Measurements from ENCODE around the gene PPIL6. TPM values are rescaled to one million over a fixed set of nuclear protein-coding genes. Genes with fewer than 3 reads are reported as not detected.
"Not testable (repeated sequence)": the region's sequence is repeated elsewhere in the genome, so short reads cannot be mapped to it uniquely, and the experiment has no call there.

PPIL6 gene
- total RNA-seq, 1 experiment from 2014 or later, result 2.8 TPM

DNA sequence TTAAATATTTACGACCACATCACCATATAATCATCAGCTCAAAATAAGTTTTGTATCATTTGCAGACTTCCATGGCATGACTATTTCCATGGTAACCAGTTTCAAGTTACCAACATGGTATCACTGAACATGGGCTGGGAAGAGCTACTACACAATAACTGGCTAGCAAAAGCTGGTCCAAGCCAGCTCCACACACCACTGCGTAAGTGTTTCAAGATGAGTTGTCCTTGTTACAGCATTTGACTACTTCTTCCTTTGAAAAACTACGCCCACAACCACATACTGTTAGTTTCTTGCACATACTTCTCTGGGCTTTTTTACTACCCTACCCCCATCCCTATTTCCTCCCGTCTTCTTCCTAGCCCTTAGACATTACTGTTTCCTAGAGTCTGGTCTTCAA lies 66.7 kb downstream of the PPIL6 start:
- in situ Hi-C loops (cut with HindIII; ENCODE audit: low sequenced_read_pairs), result no loop called here
- no peak for DNase-seq (ENCODE audit: low spot score)

DNA sequence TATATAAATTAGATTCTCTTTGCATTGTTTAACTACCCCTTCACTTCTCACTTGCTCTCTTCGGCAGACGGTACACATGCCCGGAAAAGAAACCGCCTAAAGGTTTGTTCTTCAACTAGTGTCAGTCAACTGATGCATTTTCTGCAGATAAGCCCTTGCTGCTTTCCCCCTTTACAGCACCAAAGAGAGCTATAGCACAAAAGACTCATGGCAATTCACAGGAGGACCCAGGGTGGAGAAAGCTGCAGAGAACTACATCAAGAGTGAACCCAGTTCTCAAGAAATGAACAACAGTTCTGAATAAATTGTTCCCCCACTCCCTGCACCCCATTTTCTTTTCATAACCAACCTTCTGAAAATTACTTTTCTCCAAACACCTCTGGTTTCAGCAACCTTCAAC lies 67.1 kb downstream of the PPIL6 start:
- no peak for DNase-seq (ENCODE audit: low spot score)
- in situ Hi-C loops (cut with HindIII; ENCODE audit: low sequenced_read_pairs), result no loop called here

DNA sequence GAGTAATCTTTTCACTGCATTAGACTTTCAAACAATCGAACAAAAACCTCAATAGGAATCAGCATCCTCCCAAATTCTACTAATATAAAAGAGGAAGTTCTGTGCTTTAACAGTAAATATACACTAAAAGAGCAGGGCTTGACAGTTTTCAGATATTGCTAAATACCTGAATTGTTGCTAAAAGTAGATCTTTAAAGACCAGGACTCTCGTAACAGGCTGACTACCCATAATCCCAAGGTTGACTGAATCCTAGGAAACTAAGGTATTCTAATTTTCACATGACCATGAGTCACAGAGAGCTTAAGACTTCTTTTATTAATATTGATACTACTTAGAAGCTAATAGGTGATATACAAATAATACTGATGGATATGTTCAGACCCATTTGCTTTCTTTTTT lies 68.3 kb downstream of the PPIL6 start:
- DNase-seq (ENCODE audit: low spot score), result no peak
- in situ Hi-C loops (cut with HindIII; ENCODE audit: low sequenced_read_pairs), result no loop called here

DNA sequence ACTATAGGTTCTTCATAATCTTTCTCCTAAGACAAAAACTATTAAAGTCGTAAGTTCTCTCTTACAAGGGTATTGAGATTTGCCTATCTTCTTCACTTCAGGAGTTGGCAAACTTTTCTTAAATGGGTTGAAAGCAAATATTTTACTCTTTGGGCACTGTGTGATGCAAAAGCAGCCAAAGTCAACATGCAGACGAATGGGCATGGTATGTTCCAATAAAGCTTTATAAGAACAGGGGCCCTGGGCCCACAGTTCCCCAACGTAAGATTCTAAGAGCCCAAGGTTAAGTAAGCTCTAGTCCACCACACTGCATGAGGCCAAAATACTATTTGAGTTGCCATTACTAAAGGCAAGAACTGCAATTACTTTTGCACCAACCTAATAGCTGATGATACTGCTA lies 69.6 kb downstream of the PPIL6 start:
- no peak for DNase-seq (ENCODE audit: low spot score)

DNA sequence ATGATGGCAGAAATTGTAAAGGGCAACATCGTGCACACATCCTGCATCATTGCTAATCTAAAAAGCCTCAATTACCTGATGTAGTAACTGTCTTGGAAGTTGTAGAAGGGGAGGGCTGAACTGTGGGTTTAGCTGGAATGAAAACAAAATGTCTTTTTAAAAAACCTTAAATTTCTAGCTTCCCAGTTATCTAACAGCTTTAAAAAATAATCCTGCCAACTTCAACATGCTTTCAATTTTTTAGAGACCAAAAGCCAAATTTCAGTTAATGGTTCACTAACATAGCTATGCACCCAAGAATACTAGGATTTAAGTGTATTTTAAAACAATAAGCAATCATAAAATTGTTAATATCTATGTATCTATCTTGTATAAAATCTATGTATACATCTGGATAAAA lies 70.1 kb downstream of the PPIL6 start:
- in situ Hi-C loops (cut with HindIII; ENCODE audit: low sequenced_read_pairs), result no loop called here
- no peak for DNase-seq (ENCODE audit: low spot score)

More for the DNA sequence above, 69.6 kb downstream of the PPIL6 start:
- in situ Hi-C loops (cut with HindIII; ENCODE audit: low sequenced_read_pairs), result no loop called here

DNA sequence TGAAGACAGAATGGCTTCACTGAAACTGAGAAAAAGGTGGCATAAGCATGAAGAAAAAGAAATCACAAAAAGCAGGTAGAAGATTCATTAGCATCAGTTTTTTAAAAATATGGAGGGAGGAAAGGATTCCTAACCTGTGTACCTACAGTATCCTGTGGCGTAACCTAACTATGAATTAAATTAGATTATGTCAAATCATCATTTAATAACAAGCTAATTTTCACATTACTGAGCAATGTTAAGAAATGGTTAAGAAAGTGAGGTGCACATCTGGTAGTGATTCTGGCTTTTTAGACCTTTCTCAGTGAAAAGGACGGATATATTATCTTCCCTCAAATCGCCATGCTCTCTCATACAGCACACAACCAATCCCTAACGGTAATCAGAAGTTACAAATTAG lies 70.7 kb downstream of the PPIL6 start:
- no peak for DNase-seq (ENCODE audit: low spot score)
- in situ Hi-C loops (cut with HindIII; ENCODE audit: low sequenced_read_pairs), result no loop called here

DNA sequence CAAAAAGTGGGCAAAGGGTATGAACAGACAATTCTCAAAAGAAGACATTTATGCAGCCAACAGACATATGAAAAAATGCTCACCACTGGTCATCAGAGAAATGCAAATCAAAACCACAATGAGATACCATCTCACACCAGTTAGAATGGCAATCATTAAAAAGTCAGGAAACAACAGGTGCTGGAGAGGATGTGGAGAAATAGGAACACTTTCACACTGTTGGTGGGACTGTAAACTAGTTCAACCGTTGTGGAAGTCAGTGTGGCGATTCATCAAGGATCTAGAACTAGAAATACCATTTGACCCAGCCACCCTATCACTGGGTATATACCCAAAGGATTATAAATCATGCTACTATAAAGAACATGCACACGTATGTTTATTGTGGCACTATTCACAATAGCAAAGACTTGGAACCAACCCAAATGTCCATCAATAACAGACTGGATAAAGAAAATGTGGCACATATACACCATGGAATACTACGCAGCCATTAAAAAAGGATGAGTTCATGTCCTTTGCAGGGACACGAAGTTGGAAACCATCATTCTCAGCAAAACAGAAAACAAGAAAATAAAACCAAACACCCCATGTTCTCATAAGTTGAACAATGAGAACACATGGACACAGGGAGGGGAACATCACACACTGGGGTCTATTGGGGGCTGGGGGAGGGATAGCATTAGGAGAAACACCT lies 75.9 kb downstream of the PPIL6 start:
- in situ Hi-C loops (cut with HindIII; ENCODE audit: low sequenced_read_pairs), result not testable (repeated sequence)

DNA sequence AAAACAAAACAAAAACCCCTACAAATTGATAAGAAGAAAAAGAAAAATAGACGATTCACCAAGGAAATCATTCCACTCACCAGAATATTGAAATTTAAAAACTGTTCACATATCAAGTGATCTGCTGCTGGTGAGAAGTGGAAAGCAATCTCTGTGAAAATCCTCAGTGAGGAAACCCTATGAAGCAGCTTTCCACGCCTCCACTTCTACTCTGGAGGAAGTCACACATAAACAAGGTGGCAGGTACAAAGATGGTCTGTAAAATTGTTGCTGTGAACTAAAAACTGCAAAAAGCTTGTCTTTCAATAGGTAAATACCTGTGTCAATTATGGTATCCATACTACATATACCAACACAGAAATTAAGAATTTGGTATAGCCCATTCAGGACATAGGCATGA lies 76.7 kb downstream of the PPIL6 start:
- no peak for DNase-seq (ENCODE audit: low spot score)
- in situ Hi-C loops (cut with HindIII; ENCODE audit: low sequenced_read_pairs), result no loop called here

More for the DNA sequence above, 75.9 kb downstream of the PPIL6 start:
- DNase-seq (ENCODE audit: low spot score), result not testable (repeated sequence)

DNA sequence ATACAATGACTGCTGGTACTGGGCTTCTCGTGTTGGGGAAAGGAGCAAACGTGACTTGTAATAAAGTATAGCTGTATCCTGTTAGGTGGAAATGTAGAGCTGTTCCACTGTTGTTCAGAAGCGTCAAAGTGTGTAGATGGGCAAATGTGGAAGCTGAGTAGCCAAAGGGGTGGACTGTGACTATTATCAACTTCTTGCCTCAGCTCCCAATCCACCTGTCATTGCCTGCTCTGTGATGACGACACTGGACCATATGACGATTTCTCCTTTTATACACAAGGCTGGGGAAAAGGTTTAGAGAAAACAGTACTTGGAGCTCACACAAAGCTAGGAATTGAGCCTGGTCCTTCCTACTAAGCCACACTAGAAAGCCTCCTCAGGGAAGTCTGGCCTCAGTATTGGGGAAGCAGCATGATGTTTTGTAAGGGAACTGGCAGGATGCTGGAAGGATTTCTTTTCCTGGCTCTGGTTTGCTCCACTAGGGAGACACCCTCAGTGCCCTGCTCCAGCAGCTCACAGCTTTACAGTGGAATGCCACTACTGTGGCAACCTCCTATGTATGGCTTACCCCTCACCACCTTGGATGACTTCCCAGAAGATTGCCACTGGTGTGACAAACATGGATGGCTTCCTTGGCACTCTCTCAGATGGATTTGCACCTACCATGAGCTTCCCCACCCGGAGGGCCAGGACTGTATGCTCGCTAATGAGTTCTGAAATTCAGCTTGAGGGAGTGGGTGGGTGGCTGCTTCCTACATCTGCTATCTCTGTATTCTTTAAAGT lies 78.1 kb downstream of the PPIL6 start:
- peak; percentile 15 for DNase-seq (ENCODE audit: low spot score)
- in situ Hi-C loops (cut with HindIII; ENCODE audit: low sequenced_read_pairs), result no loop called here

DNA sequence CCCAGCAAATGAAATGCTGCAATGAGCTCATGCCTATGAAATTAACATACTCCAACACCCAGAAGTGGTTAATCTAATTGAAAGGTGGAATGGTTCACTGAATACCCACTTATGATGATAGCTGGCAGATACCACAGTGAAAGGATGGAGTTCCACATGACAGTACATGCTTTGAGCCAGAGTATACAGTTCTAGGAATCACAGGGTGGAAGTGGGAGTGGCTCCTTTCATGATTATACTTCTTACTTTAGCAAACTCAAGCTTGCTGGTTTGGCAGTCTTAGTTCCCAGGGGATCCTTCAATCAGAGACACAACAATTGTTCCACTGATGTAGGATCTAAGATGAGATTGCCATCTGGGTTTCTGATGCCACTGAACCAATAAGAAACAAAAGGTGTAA lies 79.6 kb downstream of the PPIL6 start:
- no peak for DNase-seq (ENCODE audit: low spot score)
- in situ Hi-C loops (cut with HindIII; ENCODE audit: low sequenced_read_pairs), result no loop called here

DNA sequence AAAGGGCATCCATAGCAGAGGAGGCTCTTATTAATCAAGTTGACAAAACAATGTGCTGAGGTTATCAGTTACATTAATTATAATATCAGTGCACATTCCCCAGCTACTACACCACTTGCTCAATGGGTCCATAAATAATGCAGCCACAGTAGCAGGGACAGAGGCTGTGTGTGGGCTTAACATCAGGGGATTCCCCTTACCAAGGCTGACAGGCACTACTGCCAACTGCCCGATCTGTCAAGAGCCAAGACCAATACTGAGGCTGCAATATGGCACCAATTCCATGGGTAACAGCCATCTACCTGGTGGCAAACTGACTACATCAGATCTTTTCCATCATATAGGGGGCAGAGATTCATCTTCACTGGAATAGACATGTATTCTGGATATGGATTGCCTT lies 80.1 kb downstream of the PPIL6 start:
- no peak for DNase-seq (ENCODE audit: low spot score)
- in situ Hi-C loops (cut with HindIII; ENCODE audit: low sequenced_read_pairs), result no loop called here

DNA sequence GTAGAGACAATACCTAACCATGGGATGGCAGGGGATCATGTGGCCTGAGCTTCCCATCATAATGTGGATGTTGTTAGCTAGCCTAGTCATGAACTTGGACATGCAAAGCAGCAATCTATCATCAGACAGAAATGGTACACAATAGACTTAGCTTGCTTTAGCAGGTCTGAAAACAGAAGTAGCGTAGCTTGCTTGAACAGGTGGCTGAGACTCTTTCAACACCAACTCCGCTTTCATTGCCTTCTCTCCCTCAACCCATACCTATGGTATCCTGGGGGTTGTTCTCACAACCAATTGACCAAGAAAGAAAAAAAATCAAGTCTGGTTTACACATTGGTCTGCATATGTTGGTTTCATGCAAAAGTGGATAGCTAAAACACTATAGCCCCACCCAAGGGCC lies 81.2 kb downstream of the PPIL6 start:
- in situ Hi-C loops (cut with HindIII; ENCODE audit: low sequenced_read_pairs), result no loop called here

DNA sequence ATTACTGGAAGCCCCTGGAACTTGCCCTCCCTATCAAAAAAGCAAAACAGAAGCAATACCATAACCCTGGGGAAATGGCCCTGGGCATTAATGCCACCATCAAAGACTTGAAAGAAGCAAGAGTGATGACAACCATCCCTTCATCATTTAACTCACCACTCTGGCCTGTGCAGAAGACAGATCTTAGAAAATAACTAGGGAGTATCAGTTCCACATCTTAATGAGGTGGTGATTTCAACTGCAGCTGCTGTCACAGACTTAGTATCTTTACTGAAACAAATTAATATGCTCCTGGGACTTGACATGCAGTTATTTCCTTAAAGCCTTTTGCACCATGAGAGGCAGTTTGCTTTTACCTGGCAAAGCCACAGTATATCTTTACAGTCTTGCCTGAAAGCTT lies 82.2 kb downstream of the PPIL6 start:
- in situ Hi-C loops (cut with HindIII; ENCODE audit: low sequenced_read_pairs), result no loop called here
- DNase-seq (ENCODE audit: low spot score), result no peak

More for the DNA sequence above, 81.2 kb downstream of the PPIL6 start:
- DNase-seq (ENCODE audit: low spot score), result no peak

DNA sequence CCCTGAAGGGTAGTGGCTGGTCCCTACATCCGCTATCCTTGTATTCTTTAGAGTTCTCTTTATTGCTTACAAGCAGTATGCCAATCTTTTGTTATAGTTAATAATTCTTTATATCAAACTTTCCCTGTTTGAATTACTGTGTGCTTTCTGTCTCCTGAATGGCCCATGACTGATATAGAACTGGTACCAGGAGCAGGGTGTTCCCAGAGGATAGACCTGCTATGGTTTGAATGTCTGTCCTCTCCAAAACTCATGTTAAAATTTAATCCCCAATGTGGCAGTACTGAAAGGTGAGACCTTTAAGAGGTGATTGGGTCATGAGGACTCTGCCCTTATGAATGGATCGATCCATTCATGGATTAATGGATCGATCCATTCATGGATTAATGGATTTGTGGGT lies 84.2 kb downstream of the PPIL6 start:
- in situ Hi-C loops (cut with HindIII; ENCODE audit: low sequenced_read_pairs), result no loop called here
- no peak for DNase-seq (ENCODE audit: low spot score)

DNA sequence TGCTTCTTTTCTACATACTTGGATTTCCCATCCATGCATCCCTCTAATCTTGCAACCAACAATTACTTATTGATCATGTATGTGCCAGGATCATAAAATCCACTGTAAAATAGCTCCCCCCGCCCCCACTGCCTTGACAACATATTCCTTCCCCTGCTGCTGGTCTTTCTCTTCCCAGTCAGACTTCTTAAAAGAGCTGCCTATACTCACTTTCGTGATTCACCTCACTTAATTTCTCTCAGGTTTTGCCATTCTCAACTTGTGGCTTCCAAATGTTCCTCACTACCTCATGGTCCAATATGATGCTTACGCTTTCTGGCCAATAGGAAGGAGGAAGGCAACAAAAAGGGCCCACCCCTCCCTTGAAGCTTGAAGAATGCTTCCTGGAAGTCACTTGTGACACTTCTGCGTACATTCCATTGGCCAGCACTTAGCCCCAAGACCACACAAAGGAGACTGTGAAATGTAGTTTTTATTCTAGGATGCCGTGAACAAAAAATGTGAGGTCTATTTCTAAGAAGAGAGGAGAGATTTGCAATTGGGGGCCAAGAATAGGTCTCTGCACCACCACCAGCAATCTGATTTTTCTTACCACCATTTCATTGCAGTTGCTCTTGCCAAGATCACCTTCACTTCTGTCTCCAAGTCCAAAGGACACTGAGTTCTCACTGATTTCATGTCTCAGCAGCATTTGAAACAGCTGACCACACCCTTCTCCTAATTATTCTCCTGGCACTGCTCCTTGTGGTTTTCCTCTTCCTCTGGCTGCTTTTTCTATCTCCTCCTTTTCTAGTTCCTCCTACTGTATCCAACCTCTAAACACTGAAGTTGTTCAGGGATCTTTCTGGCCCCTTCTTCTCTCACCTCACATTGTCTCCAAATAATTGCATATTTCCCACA lies 88.9 kb downstream of the PPIL6 start:
- DNase-seq (ENCODE audit: low spot score), result no peak
- in situ Hi-C loops (cut with HindIII; ENCODE audit: low sequenced_read_pairs), result no loop called here

DNA sequence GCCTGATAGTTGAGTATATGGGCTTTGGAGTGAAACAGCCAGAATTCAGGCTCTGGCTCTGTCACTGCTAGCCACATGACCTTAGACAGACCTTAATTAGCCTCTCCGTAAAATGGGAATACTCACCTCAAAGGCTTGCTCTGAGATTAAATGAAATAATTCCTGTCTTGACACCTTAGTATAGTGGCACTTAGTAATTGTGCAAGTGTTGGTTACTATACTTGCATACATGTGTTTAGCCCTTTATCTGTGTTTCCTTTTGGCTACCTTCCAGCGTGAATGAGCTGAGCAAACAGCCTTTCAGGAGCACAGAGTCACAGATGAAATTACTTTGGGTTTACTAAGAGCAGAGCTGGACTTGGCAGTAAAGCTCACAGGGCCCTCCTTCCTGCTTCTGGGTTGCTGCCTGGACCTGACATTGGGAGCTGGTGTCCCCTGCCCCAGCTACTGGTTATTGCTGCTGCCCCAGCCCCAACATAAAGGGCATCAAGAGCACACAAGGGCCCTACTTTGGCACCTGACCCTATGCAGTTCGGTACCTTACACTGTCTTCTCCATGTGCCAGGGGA lies 90.9 kb downstream of the PPIL6 start:
- DNase-seq (ENCODE audit: low spot score), result no peak
- in situ Hi-C loops (cut with HindIII; ENCODE audit: low sequenced_read_pairs), result no loop called here

DNA sequence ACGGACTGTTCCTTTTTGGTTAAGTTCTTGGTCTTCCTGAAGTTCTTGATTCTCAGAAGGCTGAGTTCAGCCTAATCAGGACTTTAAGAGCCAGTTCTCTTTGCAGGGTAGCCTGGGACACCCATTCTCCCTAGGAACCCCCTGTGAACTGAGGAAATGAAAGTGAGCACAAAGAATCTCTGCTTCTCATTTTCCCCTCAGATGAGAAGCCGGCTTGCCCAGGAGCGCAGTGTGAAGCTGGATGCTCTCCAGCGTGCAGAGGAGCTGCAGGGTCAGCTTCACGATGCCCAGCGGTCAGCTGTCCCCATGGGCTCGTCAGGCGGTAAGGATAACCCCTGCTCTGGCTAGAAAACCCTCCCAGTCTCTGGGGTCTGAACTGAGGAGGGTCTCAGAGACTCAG lies 92.2 kb downstream of the PPIL6 start:
- in situ Hi-C loops (cut with HindIII; ENCODE audit: low sequenced_read_pairs), result no loop called here
- no peak for DNase-seq (ENCODE audit: low spot score)

DNA sequence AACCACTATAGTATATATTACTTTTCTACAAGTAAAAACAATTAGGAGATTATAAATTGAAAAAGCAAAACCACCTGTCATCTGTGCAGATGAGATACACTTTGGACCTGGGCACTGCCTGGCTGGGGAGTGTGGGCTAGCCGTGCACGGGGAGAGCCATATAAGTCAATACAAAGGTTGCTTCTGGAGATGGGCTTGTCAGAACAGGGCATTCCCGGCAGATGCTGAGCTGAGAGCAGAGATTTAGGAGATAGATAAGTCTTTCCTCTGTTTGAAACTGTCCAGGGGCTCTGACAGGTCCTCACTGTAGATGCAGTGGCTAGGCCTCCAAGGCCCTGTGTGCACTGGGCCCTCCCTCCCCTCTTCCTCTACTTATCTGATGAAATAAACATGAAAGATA lies 92.6 kb downstream of the PPIL6 start:
- no peak for DNase-seq (ENCODE audit: low spot score)

DNA sequence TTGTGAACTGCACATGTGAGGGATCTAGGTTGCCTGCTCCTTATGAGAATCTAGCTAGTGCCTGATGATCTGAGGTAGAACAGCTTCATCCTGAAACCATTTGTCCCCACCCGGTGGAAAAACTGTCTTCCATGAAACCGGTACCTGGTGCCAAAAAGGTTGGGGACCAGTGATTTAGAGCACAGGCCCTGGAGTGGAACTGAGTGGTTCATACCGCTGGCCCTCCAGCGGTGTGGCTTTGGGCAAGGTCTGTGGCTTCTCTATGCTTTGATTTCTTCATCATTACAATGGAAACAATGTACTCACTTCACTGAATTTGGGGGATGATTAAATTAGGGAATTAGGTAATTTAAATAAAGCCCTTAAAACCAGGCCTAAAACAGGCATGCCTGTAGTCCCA lies 94.4 kb downstream of the PPIL6 start:
- no peak for DNase-seq (ENCODE audit: low spot score)
- in situ Hi-C loops (cut with HindIII; ENCODE audit: low sequenced_read_pairs), result no loop called here

More for the DNA sequence above, 92.6 kb downstream of the PPIL6 start:
- in situ Hi-C loops (cut with HindIII; ENCODE audit: low sequenced_read_pairs), result no loop called here

DNA sequence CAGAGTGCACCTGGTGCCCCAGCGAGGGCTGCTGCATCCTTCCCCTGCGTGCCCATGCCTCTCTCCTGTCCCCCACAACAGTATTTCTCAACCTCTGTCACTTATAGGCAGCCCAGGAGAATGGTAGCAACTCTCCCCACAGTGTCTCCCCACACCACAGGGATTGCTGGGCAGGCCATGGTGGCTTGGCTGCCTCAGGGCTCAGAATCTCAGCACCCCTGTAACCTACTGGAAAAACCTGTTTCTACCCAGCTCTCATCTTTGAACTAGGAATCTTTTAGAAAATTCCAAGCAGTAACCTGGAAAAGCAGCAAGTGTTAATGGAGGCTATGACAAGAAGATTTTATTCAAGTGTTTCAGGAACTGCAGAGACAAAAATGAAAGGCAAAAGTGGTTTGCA lies 96.2 kb downstream of the PPIL6 start:
- in situ Hi-C loops (cut with HindIII; ENCODE audit: low sequenced_read_pairs), result no loop called here
- DNase-seq (ENCODE audit: low spot score), result no peak

Measured in G401 (cell line).